ENCODE results near the gene TGFBR3L.

DNA sequence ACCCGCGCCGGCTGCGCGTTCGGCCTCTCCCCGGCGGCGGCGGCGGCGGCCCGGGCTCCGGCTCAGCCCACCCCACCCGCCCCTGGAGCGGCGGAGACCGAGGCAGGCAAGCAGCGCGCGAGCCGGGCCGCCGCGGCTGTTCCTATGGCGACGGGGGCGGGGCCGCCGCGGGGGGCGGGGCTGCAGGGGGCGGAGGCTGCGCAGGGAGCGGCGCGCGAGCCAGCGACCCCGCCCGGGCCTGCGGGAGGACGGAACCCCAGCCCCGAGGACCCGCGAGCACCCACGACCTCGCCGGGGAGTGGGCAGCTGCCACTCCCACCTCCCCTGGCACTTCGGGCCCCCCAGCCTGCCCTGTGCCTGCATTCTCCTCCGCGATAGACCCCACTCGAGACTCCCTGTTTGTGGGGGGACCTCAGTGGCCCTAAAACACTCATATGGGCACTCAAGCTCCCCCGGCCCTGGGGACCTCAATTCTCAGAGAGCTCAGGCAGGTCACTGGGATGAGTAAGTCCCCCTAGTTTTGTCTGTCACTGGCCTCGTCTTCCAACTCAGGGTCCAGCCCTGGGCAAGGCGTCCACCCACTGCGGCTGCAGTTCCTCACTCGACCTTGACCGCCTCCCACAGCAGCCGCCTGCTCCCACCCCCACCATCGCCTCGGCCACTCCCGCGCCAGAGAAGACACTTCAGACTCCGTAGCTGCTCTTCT is 11.5 kb downstream of the TGFBR3L start, which contains the start of gene CTXN1:
- TF ChIP-seq ZNF747 (tag by site-specific recombination; IDR thresholded peaks at IDR 0.05) (no peak), ZFP37 (tag by site-specific recombination; IDR thresholded peaks at IDR 0.05) (no peak), ZNF146 (tag by site-specific recombination; IDR thresholded peaks at IDR 0.05) (no peak)
